ENCODE data around the gene ATP8A2.

The ATP8A2 gene

DNA sequence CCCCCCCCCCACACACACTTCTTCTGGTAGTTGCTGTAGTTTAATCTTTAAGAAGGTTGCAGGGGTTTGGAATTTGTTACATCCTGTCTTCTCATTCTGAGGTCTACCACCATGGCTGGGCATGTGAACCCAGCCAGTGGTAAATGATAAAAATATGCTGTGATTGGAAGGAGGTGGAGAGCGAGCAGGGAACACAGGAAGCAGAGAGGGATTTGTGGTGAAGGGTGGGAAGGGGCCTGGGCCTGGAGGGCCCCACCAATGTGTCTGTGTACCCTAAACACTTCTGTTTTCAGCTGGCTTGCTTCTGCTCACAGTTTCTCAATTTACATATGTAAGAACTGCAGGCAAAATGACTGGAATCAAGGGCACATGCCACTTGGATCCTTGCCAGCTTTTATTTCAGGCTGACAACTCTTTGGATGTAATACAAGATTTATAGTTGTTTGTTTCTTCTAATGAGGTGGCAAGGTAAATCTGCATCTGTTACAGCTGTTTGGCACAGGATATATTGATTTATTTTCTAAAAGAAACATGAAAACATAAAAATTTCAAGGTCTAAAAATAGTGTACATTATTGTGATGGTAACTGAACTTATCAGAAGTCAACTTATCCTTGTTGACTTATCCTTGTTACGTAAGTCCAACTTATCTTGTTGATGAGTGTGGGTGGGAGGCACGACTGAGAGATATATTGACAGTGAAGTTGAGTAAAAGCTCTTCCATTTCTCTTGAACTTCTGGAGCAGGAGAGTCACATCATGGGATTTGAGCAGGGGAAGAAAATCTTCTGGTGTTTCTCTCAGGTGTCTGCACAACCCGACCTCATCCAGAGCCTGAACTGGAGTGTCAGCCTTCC, 366.8 kb downstream of the ATP8A2 start:
- peak in 2 of 5 experiments; percentile 1 to 26 for DNase-seq

GRCh38 chr13:25739376-25739775, 367.6 kb downstream of the ATP8A2 start:
- no peak for DNase-seq

DNA sequence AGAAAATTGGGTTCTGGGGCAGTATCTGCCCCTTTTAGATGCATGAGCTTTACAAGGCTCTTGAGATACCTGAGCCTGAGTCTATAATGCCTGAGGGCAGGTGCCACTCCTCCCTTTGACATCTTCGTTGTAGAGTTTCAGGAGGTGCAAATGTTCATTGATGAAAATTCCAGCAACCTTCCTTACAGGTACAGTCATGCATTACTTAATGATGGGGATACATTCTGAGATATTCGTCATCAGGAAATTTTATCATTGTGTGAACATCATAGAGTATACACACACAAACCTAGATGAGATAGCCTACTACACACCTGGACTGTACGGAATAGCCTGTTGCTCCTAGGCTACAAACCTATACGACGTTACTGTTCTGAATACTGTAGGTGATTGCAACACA, 370.0 kb downstream of the ATP8A2 start:
- DNase-seq: no peak

DNA sequence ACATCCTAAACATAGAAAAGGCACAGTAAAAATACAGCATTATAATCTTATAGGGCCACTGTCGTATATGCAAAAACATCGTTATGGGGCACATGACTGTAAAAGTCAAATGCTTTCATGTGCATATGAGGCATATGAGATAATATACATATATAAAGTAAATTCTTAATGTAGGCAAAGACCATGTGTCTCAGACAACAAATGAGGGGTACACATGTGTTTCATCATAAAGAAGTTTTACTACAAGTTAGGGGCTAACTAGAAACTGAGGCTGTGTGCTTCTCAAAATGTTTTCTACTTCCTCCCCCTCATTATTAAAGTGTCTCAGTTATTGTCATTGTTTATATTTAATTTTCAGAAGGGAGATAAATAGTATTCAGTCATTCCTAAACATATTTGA, 370.4 kb downstream of the ATP8A2 start:
- DNase-seq: no peak

DNA sequence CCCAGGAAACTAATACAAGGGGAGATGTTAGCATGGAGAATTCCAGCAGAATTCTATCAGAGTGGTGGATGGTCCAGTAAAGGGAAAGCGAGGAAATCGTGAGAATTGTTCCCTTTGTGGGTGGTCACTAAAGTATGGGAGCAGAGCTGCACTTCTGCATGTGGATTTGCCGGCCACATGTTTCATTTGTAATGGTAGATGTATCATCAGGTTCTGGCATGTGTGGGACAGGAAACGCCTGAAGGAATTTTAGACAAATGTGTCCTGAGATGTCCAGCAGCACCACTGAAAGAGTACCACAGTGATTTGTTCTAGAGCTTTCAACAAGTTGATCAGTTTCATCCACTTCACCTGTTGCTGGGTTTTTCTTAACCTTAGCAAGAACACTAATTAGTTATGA, 371.6 kb downstream of the ATP8A2 start:
- no peak for DNase-seq

DNA sequence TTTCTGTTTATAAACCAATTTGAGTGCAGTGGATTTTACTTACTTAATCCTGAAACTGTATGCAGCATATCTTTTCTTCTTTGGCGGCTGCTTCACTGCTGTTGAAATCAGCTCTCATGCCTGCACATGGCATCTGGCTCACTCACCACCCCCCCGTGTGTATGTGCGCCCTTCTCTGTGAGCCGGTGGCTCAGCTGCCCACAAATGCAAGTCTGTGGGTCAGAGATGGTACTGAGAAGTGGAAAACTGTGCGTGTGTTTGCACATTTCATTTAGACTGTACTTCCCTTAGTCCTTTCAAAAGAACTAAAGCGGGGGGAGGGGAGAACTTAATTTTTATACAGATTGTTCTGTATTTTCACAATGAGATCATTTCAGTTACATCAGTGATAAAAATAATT, 372.4 kb downstream of the ATP8A2 start:
- no peak for DNase-seq

DNA sequence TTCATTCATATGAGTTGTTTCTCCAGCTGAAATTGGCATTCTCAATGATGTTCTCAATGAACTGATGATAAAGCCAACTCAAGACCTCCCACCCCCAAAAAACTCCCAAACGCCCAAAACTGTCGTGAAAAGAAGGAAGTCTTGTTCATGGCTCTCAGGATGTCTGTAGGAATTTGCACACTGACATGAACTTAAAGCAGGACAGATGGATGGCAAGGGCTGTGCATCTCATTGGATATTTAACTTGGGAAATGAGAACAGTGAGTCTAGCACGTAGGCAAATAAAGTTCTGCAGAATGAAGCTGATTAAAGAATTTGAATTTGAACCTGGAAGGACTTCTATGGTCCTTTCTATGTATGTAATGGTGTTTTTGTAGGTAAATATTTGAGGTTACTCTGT, 374.4 kb downstream of the ATP8A2 start:
- DNase-seq: no peak

DNA sequence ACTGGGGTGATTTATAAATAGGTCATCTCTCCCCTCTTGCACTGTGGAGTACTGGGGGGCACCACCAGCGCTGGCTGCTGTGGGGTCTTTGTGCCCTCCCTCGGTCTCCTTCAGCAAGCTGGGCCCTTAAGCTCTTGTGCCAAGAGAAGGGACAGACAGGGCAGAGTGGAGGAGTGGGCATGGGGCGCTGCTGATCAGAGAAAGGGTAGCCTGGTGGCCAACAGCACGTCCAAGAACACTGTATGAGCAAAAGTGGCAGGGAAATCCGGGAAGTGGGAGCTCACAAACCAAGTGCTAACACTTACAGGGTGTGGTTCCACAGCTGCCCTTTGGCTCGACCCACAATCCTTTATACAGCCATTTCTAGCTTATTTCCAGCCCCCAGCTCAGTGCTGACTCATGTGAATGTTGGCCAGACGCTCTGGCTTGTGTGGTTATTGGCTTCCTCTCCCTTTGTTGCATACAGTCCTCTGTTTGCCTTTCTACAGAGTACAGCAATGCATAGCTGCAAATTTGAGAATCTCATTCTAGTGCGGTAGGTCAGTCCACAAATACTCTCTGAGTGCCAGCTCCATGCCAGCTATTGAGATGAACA, 381.3 kb downstream of the ATP8A2 start:
- DNase-seq: peak in 1 of 5 experiments; percentile 32

- DNase-seq: no peak
These were observed 382.2 kb downstream of the ATP8A2 start for GRCh38 chr13:25753976-25754375.

GRCh38 chr13:25756251-25756650, 384.5 kb downstream of the ATP8A2 start:
- DNase-seq: no peak

DNA sequence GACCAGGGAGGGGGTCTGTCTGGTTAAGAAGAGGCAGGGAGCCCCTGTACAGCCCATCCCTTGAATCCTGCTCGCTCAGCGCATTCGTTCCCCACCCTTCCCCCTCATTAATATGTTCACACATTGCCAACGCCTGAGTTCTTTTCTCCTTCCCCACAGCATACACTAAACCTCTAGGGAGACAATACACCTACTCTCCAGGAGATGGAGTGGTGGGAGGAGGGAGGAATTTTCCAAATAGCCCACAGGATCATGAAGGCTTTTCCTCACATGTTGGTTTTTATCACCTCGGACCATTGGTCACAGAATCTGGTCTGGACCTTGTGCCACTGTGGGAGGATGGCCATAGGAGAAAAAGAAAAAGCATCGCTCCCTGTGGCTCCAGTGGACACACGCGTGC, 385.1 kb downstream of the ATP8A2 start:
- DNase-seq: no peak

DNA sequence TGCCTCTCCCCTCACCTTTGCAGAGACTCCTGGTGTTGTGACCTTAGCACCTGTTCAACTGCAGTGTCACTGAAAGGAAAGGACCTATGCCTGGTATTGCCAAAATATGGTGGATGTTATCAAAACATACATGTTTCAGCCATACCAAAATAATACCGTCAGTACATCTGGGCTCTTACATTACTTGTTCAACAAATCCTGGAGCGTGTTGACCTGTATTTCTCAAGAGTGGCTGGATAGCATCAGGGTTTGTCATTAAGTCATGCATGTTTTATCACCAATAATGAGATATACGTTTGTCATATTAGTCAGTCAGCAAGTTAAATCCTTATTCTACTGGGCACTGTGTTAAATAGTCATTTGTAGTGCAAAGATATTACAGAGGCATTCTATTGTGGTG, 389.3 kb downstream of the ATP8A2 start:
- DNase-seq: no peak

- peak in 1 of 5 experiments; percentile 37 for DNase-seq
These were observed 390.5 kb downstream of the ATP8A2 start for GRCh38 chr13:25762281-25762680.

GRCh38 chr13:25762795-25763377, 391.1 kb downstream of the ATP8A2 start:
- DNase-seq: no peak

DNA sequence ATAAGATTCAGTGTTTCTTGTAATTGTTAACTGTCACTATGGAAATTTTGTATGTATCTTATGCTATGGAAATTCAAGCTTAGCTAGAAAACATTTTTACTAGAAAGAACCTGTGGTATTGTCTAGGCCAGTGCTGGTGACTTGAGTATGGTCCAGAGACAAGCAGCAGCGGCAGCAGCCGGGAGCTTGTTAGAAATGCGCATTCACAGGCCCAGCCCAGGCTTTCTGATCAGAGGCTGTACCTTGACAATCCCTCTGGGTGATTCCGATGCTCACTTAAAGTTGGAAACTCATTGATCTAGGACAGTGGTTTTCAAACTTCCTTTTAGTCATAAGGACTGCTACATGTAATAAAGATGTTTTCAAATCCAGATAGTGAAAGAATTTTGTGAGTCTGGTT, 392.6 kb downstream of the ATP8A2 start:
- DNase-seq: no peak

- DNase-seq: no peak
These were observed 393.5 kb downstream of the ATP8A2 start for GRCh38 chr13:25765266-25765665.

GRCh38 chr13:25766576-25766975, 394.8 kb downstream of the ATP8A2 start:
- no peak for DNase-seq

DNA sequence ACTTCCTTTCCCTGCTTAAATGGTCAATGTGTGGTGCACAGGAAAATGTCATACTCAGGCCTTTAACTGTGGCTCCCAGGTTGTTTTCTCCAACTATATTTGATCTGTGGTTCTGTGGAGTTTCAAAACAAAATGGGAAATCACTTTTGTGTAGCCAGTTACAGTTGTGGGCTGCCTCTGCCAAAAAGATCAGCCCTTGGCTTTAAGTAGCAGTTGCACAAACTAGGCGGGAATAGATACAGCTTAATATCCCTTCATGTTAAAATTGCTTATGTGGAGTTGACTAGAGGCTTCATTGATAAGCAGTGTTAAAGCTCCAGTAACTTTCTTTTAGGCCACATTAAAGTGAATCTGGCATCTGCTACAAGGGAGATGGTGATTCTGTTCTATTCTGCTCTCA, 395.2 kb downstream of the ATP8A2 start:
- DNase-seq: no peak

DNA sequence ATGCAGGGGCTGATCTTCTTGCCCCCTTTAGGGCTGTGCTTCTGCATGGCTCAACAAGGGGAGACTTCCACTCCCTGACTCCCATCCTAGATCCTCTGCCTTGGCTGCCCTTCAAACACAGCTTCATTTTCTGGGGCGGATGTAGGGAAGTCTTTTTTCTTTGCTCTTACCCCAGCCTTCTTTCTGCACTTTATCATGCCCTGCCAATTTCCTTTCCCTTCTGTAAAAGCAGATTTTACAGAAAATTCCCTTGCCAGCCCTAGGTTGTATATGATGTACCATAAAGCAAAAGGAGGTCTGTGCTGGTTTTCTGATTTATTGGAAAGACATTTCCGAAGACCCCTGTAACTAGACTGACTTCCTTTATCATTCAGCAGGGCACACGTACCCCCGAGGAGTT, 396.6 kb downstream of the ATP8A2 start:
- DNase-seq: no peak

DNA sequence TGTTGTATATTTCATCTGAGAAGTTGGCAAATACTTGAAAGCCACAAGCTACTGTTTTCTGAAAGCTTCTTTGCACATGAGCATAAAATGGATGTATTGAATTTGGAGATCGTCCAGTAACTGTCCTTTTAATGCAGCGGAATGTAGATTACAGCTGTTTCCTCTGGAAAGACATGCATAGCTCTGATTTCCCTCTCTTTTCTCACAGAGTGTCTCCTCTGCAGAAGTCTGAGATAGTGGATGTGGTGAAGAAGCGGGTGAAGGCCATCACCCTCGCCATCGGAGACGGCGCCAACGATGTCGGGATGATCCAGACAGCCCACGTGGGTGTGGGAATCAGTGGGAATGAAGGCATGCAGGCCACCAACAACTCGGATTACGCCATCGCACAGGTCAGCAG, 397.1 kb downstream of the ATP8A2 start:
- no peak for DNase-seq

GRCh38 chr13:25770601-25771000, 398.8 kb downstream of the ATP8A2 start:
- DNase-seq: no peak

DNA sequence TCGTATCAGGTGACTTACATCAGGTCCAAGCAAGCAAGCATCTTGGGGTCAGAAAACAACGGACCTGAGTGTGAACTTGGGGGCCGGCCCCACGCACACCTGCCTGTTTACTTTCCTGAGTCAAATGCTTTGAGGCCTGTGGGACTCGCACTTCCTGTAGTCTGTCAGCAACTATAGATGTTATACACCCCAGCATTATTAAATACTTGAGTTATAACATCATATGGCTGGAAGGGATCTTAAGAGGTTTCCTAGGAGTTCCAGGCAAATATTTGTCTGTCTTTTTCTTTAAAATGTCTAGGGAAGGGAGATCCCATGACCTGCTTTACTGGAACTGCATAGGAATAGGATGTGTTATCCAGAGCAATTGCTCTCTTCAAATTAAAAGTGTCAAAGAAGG, 399.4 kb downstream of the ATP8A2 start:
- DNase-seq: no peak

DNA sequence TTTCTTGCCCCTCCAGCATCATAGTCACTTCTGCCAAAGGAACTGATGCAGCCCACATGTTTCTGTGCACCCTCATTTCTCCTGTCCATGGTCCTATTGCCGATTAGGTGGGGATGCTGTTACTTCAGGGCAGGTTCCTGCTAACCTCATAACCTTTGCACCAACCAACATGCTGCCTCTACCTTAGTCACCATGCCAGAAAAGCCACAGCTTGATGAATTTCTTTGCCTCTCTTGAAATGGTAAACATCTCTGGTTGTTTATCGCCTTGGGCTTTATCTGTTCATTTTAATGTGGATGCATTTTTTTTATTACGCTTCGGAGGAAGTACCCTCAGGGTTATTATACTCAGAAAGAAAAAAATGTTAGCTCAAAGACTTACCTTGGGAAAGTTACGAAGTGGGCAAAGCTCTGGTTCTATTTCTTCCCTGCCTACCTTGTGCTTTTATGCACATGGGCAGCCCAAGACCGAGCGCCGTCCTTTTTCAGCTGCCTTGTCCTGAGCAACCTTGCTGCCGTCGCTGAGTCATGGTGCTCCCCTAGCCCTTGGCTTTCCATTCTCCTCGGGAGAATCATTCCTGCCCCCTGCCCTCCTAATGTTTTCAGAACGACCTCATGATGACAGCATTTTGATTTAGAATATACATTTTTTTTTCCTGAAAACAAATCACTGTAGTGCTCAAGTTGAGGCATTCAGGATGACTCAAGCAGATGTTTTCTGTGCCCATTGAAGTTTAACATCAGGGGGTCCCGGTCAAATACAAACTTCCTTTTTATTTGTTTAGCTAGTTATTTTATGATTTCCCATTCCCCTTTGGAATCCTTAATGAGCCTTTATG, 400.1 kb downstream of the ATP8A2 start:
- no peak for DNase-seq
